Osteocyte (in vitro differentiated cells): ENCODE data around the gene ATP2C2. TPM values are rescaled to one million over a fixed set of nuclear protein-coding genes. Genes with fewer than 3 reads are reported as not detected.

ENCODE experiments used
- DNase-seq: peaks from one replicate; pipeline ENCODE4 v3.0.0; 2021; ENCODE audit warnings: mixed read lengths; ENCODE audit not compliant: unreplicated experiment; ENCODE audit errors: extremely low spot score
- H3K27ac Mint-ChIP-seq: one replicate; pipeline ENCODE4 v1.8.0; 2021; ENCODE audit warnings: mild to moderate bottlenecking, mixed read lengths; ENCODE audit not compliant: unreplicated experiment
- H3K27me3 Mint-ChIP-seq: one replicate; pipeline ENCODE4 v1.8.0; 2021; ENCODE audit warnings: mixed read lengths; ENCODE audit not compliant: unreplicated experiment
- H3K36me3 Mint-ChIP-seq: one replicate; pipeline ENCODE4 v1.8.0; 2021; ENCODE audit warnings: mixed read lengths; ENCODE audit not compliant: unreplicated experiment
- H3K4me1 Mint-ChIP-seq: one replicate; pipeline ENCODE4 v1.8.0; 2021; ENCODE audit warnings: mixed read lengths; ENCODE audit not compliant: unreplicated experiment
- H3K4me3 Mint-ChIP-seq: one replicate; pipeline ENCODE4 v1.8.0; 2021; ENCODE audit warnings: mild to moderate bottlenecking, moderate library complexity, mixed read lengths; ENCODE audit not compliant: unreplicated experiment
- H3K9me3 Mint-ChIP-seq: one replicate; pipeline ENCODE4 v1.8.0; 2021; ENCODE audit warnings: mixed read lengths; ENCODE audit not compliant: unreplicated experiment
- total RNA-seq: library from RNA; stranded (reverse); gene quantifications from 2 replicates; pipeline ENCODE4 v1.2.1, GENCODE V29; 2021
- TF ChIP-seq, protein P1 (sequence below): fragments of 200-600 bp; sonication (generic); IDR thresholded peaks from 2 replicates; pipeline ENCODE4 v1.5.0; 2021; ENCODE audit warnings: antibody characterized with exemption, mild to moderate bottlenecking, moderate library complexity

ATP2C2 gene
- total RNA-seq, 1 donor from 2014 or later = not detected

GRCh38 chr16:84497418-84498222 is 129.3 kb downstream of the ATP2C2 start:
- no peak overlapping the region for H3K27ac Mint-ChIP-seq
- DNase-seq = no peak
- TF ChIP-seq, protein P1, sequence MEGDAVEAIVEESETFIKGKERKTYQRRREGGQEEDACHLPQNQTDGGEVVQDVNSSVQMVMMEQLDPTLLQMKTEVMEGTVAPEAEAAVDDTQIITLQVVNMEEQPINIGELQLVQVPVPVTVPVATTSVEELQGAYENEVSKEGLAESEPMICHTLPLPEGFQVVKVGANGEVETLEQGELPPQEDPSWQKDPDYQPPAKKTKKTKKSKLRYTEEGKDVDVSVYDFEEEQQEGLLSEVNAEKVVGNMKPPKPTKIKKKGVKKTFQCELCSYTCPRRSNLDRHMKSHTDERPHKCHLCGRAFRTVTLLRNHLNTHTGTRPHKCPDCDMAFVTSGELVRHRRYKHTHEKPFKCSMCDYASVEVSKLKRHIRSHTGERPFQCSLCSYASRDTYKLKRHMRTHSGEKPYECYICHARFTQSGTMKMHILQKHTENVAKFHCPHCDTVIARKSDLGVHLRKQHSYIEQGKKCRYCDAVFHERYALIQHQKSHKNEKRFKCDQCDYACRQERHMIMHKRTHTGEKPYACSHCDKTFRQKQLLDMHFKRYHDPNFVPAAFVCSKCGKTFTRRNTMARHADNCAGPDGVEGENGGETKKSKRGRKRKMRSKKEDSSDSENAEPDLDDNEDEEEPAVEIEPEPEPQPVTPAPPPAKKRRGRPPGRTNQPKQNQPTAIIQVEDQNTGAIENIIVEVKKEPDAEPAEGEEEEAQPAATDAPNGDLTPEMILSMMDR = no peak
- H3K4me3 Mint-ChIP-seq = no peak overlapping the region
- H3K4me1 Mint-ChIP-seq = peaks cover 9% of the 10 kb centered on the region
- H3K9me3 Mint-ChIP-seq = no peaks in the 10 kb centered on the region
- peaks cover 37% of the 10 kb centered on the region for H3K36me3 Mint-ChIP-seq
- H3K27me3 Mint-ChIP-seq = no peaks in the 10 kb centered on the region

DNA sequence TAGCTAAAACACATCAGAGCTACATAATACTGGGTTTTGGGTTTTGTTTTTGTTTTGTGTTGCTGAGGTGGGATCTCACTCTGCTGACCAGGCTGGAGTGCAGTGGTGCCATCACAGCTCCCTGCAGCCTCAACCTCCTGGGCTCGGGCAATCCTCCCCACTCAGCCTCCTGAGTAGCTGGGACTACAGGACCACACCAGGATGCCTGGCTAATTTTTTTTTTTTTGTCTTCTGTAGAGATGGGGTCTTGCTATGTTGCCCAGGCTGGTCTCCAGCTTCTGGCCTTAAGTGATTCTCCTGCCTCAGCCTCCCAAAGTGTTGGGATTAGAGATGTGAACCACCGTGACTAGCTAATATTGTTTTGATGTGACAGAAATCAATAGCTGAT is 129.9 kb downstream of the ATP2C2 start:
- Mint-ChIP-seq H3K36me3 (peaks cover 33% of the 10 kb centered on the region), H3K4me3 (no peak overlapping the region), H3K9me3 (no peaks in the 10 kb centered on the region), H3K4me1 (peaks cover 15% of the 10 kb centered on the region), H3K27ac (no peak overlapping the region), H3K27me3 (no peaks in the 10 kb centered on the region)
- TF ChIP-seq, protein P1 = no peak
- DNase-seq = no peak

GRCh38 chr16:84498859-84499620 is 130.7 kb downstream of the ATP2C2 start:
- H3K27me3 Mint-ChIP-seq = no peaks in the 10 kb centered on the region
- no peak for DNase-seq
- no peak overlapping the region for H3K27ac Mint-ChIP-seq
- no peak overlapping the region for H3K4me3 Mint-ChIP-seq
- TF ChIP-seq, protein P1 = no peak
- peaks cover 22% of the 10 kb centered on the region for H3K4me1 Mint-ChIP-seq
- H3K9me3 Mint-ChIP-seq = no peaks in the 10 kb centered on the region
- peaks cover 29% of the 10 kb centered on the region for H3K36me3 Mint-ChIP-seq

DNA sequence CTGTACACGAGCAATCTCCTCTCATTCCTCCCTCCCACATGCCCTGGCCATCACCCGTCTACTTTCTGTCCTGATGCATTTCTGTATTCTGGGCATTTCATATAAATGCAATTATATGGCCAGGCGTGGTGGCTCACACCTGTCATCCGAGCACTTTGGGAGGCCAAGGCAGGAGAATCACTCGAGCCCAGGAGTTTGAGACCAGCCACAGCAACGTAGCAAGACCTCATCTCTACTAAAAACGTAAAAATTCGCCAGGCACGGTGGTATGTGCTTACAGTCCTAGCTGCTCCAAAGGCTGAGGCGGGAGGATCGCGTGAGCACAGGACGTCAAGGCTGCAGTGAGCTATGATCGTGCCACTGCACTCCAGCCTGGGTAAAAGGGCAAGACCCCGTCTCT is 131.3 kb downstream of the ATP2C2 start:
- no peak overlapping the region for H3K4me3 Mint-ChIP-seq

More for the DNA sequence above, 131.3 kb downstream of the ATP2C2 start:
- no peaks in the 10 kb centered on the region for H3K27me3 Mint-ChIP-seq
- no peak for DNase-seq
- peaks cover 25% of the 10 kb centered on the region for H3K36me3 Mint-ChIP-seq
- TF ChIP-seq, protein P1 = no peak
- H3K9me3 Mint-ChIP-seq = no peaks in the 10 kb centered on the region
- peaks cover 25% of the 10 kb centered on the region for H3K4me1 Mint-ChIP-seq
- H3K27ac Mint-ChIP-seq = no peak overlapping the region
